GM12878 (cell line): ENCODE measurements around the gene CREB5. TPM values are rescaled to one million over a fixed set of nuclear protein-coding genes. Genes with fewer than 3 reads are reported as not detected.

Experiments
- ATAC-seq: fragments of 200-7000 bp; cut with Tn5 transposase; 3 replicates; pipeline ENCODE4 v1.9.1; 2020; ENCODE audit warnings: mild to moderate bottlenecking, moderate library complexity
- BruUV-seq: library from RNA; stranded (reverse); fragments of 400-500 nt; replicated peaks from 2 replicates; lab custom pipeline; 2021; lab: Mats Ljungman, UMichigan
- CTCF ChIA-PET: fragments of 300-600 bp; sonication (Branson Sonifier 250); formaldehyde crosslinking; extraction: SDS; loops from one replicate; lab custom pipeline; 2021; ENCODE audit warnings: inconsistent platforms; lab: Yijun Ruan, JAX
- POLR2A ChIA-PET: fragments of 350-600 bp; formaldehyde crosslinking; extraction: SDS; loops from one replicate; lab custom pipeline; 2021; ENCODE audit warnings: inconsistent platforms; lab: Charles Lee
- RAD21 ChIA-PET: fragments of 300-600 bp; sonication (Branson Sonifier 250); formaldehyde crosslinking; loops from one replicate; lab custom pipeline; 2023; ENCODE audit warnings: antibody characterized with exemption; ENCODE audit not compliant: unreplicated experiment; lab: Charles Lee
- SMC1A ChIA-PET: fragments of 300-600 bp; sonication (Branson Sonifier 250); formaldehyde crosslinking; loops from one replicate; lab custom pipeline; 2023; ENCODE audit not compliant: unreplicated experiment, uncharacterized antibody; lab: Charles Lee
- DNase-seq: peaks from one replicate; pipeline ENCODE4 v3.0.0-alpha.2; 2011; ENCODE audit warnings: low read depth, low spot score
- FAIRE-seq: peaks from 3 replicates; lab custom pipeline; 2011; peaks lifted over from hg19 to GRCh38; lab: Jason Lieb, UNC
- H2AFZ ChIP-seq: 2 replicates; pipeline ENCODE4 v1.6.0; 2011; ENCODE audit warnings: low read depth, low read length, control low read depth; ENCODE audit not compliant: control insufficient read depth
- H3K27ac ChIP-seq: 2 replicates; pipeline ENCODE4 v1.5.1; 2011; ENCODE audit warnings: control low read depth; ENCODE audit not compliant: control insufficient read depth, insufficient read depth
- H3K27me3 ChIP-seq, 2 experiments: replicated peaks in 1 of 2; 2 replicates each; pipeline versions ENCODE4 v1.6.0 to v1.6.1; 2011; ENCODE audit warnings: low read length in 1 of 2; ENCODE audit not compliant: control insufficient read depth in 2 of 2, insufficient read depth in 2 of 2
- H3K36me3 ChIP-seq, 2 experiments: 2 replicates each; pipeline ENCODE4 v1.5.1; 2011; ENCODE audit warnings: low read length in 1 of 2; ENCODE audit not compliant: control insufficient read depth in 2 of 2, insufficient read depth in 2 of 2
- H3K4me1 ChIP-seq: 2 replicates; pipeline ENCODE4 v1.6.1; 2011; ENCODE audit warnings: mild to moderate bottlenecking, low read length, moderate library complexity, mixed read lengths; ENCODE audit not compliant: control insufficient read depth, insufficient read depth
- H3K4me2 ChIP-seq: 2 replicates; pipeline ENCODE4 v1.6.0; 2011; ENCODE audit warnings: control low read depth; ENCODE audit not compliant: control insufficient read depth, insufficient read depth
- H3K4me3 ChIP-seq: fragments of 200-600 bp; sonication (generic); 2 replicates; pipeline ENCODE4 v1.5.1; 2016
- H3K79me2 ChIP-seq: 2 replicates; pipeline ENCODE4 v1.6.0; 2011; ENCODE audit warnings: low read length; ENCODE audit not compliant: control insufficient read depth, insufficient read depth
- H3K9ac ChIP-seq: 2 replicates; pipeline ENCODE4 v1.8.0; 2011; ENCODE audit warnings: low read length, control low read depth, mixed read lengths; ENCODE audit not compliant: control insufficient read depth, insufficient read depth
- H3K9me3 ChIP-seq: replicated peaks from 3 replicates; pipeline ENCODE4 v1.5.1; 2011; ENCODE audit warnings: mild to moderate bottlenecking, low read length; ENCODE audit not compliant: control insufficient read depth, insufficient read depth
- H4K20me1 ChIP-seq: 2 replicates; pipeline ENCODE4 v1.6.0; 2011; ENCODE audit not compliant: control insufficient read depth, insufficient read depth
- BCL11A ChIP-seq: IDR thresholded peaks from 2 replicates; pipeline ENCODE4 v1.6.1; 2011; ENCODE audit warnings: low read depth, low read length
- CEBPB ChIP-seq, 2 experiments: fragments of 150-350 bp in 1 of 2; IDR thresholded peaks; 2 replicates each; pipeline ENCODE4 v1.6.1; 2012 to 2014; ENCODE audit warnings: low read depth in 2 of 2, low read length in 2 of 2, borderline replicate concordance in 1 of 2, inconsistent platforms in 1 of 2
- DPF2 ChIP-seq: fragments of 450-650 bp; IDR thresholded peaks from 2 replicates; pipeline ENCODE4 v1.6.1; 2017; ENCODE audit warnings: mild to moderate bottlenecking
- EGR1 ChIP-seq, 2 experiments: IDR thresholded peaks; 1 replicate in 1 of 2; 2 replicates in 1 of 2; pipeline ENCODE4 v1.6.1; 2011 to 2012; ENCODE audit warnings: low read depth in 2 of 2, low read length in 2 of 2, borderline replicate concordance in 1 of 2, mild to moderate bottlenecking in 1 of 2, moderate library complexity in 1 of 2
- FOS ChIP-seq: IDR thresholded peaks from 3 replicates; pipeline ENCODE4 v1.6.1; 2011; ENCODE audit warnings: borderline replicate concordance; ENCODE audit not compliant: insufficient read length; ENCODE audit errors: extremely low read depth
- HCFC1 ChIP-seq: fragments of 150-350 bp; IDR thresholded peaks from 2 replicates; pipeline ENCODE4 v1.6.1; 2014; ENCODE audit warnings: low read length
- IKZF1 ChIP-seq: fragments of 450-650 bp; conservative IDR thresholded peaks from 2 replicates; pipeline ENCODE4 v1.6.1; 2017; ENCODE audit warnings: antibody characterized with exemption, mild to moderate bottlenecking
- IKZF2 ChIP-seq, 2 experiments: fragments of 450-650 bp; IDR thresholded peaks; 2 replicates each; pipeline ENCODE4 v1.6.1; 2017; ENCODE audit warnings: mild to moderate bottlenecking in 2 of 2, moderate library complexity in 2 of 2
- JUND ChIP-seq: IDR thresholded peaks from 2 replicates; pipeline ENCODE4 v1.6.1; 2012; ENCODE audit warnings: low read depth, mild to moderate bottlenecking, low read length, improper control_type of control experiment, moderate library complexity
- KDM1A ChIP-seq: fragments of 200-600 bp; sonication (generic); IDR thresholded peaks from 2 replicates; pipeline ENCODE4 v1.6.1; 2016; ENCODE audit warnings: borderline replicate concordance
- POU2F2 ChIP-seq: IDR thresholded peaks from 3 replicates; pipeline ENCODE4 v1.6.1; 2011; ENCODE audit warnings: low read depth, mild to moderate bottlenecking, low read length, borderline replicate concordance
- RCOR1 ChIP-seq: conservative IDR thresholded peaks from 2 replicates; pipeline ENCODE4 v1.6.1; 2012; ENCODE audit warnings: low read depth, low read length, improper control_type of control experiment
- SP1 ChIP-seq: IDR thresholded peaks from one replicate; pipeline ENCODE4 v1.6.1; 2011; ENCODE audit warnings: low read depth, low read length
- TBL1XR1 ChIP-seq: IDR thresholded peaks from 2 replicates; pipeline ENCODE4 v1.6.1; 2012; ENCODE audit warnings: low read depth, low read length, improper control_type of control experiment
- WRNIP1 ChIP-seq: IDR thresholded peaks from 2 replicates; pipeline ENCODE4 v1.6.1; 2011; ENCODE audit warnings: low read depth, low read length, improper control_type of control experiment, borderline replicate concordance
- ZNF24 ChIP-seq: fragments of 450-650 bp; IDR thresholded peaks from 2 replicates; pipeline ENCODE4 v1.6.1; 2017; ENCODE audit warnings: antibody characterized with exemption, mild to moderate bottlenecking
- ZNF274 ChIP-seq: IDR thresholded peaks from one replicate; pipeline ENCODE4 v1.8.0; 2011; ENCODE audit not compliant: insufficient read length, insufficient read depth
- WGBS: methylation state at CpG from one replicate; pipeline ENCODE4 v1.1.6; 2016; ENCODE audit warnings: low lambda C conversion rate; ENCODE audit not compliant: insufficient replicate concordance, insufficient coverage; ENCODE audit errors: missing lambda C conversion rate; 5-methylcytosine and 5-hydroxymethylcytosine counted together
- in situ Hi-C: fragments of 300-500 bp; cut with MboI; formaldehyde crosslinking; loops from 9 replicates; pipeline ENCODE4 v1.14.3; 2018; ENCODE audit warnings: mixed read lengths
- intact Hi-C: fragments of 100-400 bp; cut with micrococcal nuclease; formaldehyde crosslinking; loops from one replicate; pipeline ENCODE4 v1.14.2; 2022; ENCODE audit not compliant: unreplicated experiment
- polyA plus RNA-seq, 11 experiments: library from polyadenylated mRNA; depleted of rRNA in 4 of 11; unstranded in 6 of 11; stranded (reverse) in 5 of 11; fragments of >200 nt; fragmentation: Nextera tagmentation in 4 of 11; fragmentation: Illumina TruSeq in 1 of 11; extraction: Ambion mirVana in 4 of 11; extraction: Trizol in 1 of 11; gene quantifications; 1 replicate in 1 of 11; 2 replicates in 10 of 11; pipeline versions ENCODE4 v1.2.1 to v1.2.3, GENCODE V29; 2011 to 2016; ENCODE audit warnings: inconsistent platforms in 2 of 11, missing spikeins in 2 of 11, low read depth in 1 of 11
- total RNA-seq, 4 experiments: library from RNA; depleted of rRNA in 3 of 4; stranded (reverse); fragments of >200 nt in 3 of 4; fragmentation: Illumina TruSeq in 1 of 4; extraction: Trizol in 1 of 4; gene quantifications; 2 replicates each; pipeline versions ENCODE4 v1.2.1 to v1.2.3, GENCODE V29; 2013 to 2021
- TF ChIP-seq, protein P1 (sequence below): IDR thresholded peaks from 2 replicates; pipeline ENCODE4 v1.6.1; 2011; ENCODE audit warnings: borderline replicate concordance, low read depth, mild to moderate bottlenecking, moderate library complexity, mixed read lengths, low read length; ENCODE audit not compliant: insufficient read depth; ENCODE audit errors: extremely low read length
- TF ChIP-seq, protein P2 (sequence below): fragments of 450-650 bp; IDR thresholded peaks from 2 replicates; pipeline ENCODE4 v1.6.1; 2017; ENCODE audit warnings: low read depth, mild to moderate bottlenecking, moderate library complexity
- TF ChIP-seq, protein P3 (sequence below): fragments of 450-650 bp; IDR thresholded peaks from 2 replicates; pipeline ENCODE4 v1.6.1; 2017; ENCODE audit warnings: mild to moderate bottlenecking

CREB5 gene
- total and polyA plus RNA-seq, 10 of the 15 experiments (the other 5 are each of a cell fraction or from before 2014, with no cell fraction given): 12.9 to 74.1 (median 53.0) TPM

DNA sequence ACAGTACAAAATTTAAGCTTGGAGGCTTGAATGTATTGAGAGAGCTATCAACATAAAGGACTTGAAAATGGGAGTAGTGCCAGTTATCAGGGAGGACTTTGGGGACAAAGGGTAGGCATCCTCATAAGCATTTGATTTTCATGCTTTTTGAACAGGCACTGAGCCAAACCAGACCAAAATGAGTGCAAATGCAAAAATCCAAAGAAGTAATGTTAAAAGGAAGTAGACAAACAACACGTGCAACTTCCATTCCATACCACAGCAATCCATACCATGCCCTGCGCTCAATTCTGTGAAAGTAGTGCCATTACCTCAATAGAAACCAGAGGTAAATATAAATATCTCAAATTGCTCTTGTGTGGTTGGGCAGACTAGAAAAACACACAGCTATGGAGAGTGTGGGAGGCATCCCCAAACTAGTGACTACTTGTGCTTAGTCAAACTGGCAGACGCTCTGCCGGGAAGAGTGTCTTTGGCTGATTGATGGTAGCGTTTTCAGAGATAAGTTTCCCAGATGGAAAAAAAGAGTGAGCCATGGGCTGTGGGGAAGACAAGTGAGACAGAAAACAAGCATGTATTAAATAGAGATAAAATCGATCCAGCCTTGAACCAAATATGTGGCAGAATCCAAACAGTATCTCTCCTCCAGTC is 161.5 kb downstream of the CREB5 start:
- Histone ChIP-seq H3K79me2 (peaks cover 12% of the 10 kb centered on the region), H3K36me3 (no peaks in the 10 kb centered on the region; a peak in 1 of 4 replicates), H3K27ac (peak overlapping the region; percentile 29), H3K9ac (no peak overlapping the region), H3K27me3 (no peaks in the 10 kb centered on the region), H3K4me1 (peaks cover 23% of the 10 kb centered on the region), H3K4me2 (peak overlapping the region; percentile 44), H3K4me3 (0 out of 2 replicates have a peak overlapping the region, but pooled peaks have one; percentile 3), H4K20me1 (no peaks in the 10 kb centered on the region), H3K9me3 (no peaks in the 10 kb centered on the region; the same call in 2 of the 3 replicates), H2AFZ (no peak overlapping the region)
- BruUV-seq: no TSS peak
- ChIA-PET SMC1A (interaction anchor here (0.7 to 13.6 kb wide), 41 partner anchors 11 to 278 kb away, joined by 3 to 177 read pairs (median 4); partner anchors contain the start of gene CREB5), CTCF (interaction anchor here (1.0 to 4.3 kb wide), 12 partner anchors 10 to 280 kb away, joined by 3 to 22 read pairs (median 3); partner anchors contain the start of gene CREB5), POLR2A (interaction anchor here (0.6 to 9.5 kb wide), 17 partner anchors 11 to 163 kb away, joined by 3 to 88 read pairs (median 4); partner anchors contain the start of gene CREB5), RAD21 (interaction anchor here (1.0 to 10.4 kb wide), 15 partner anchors 9 to 163 kb away, joined by 3 to 192 read pairs (median 11); partner anchors contain the start of gene CREB5)
- peak; percentile 37 for ATAC-seq
- intact Hi-C loops (loop anchor here (1.0 kb wide), 4 partner anchors 48 to 160 kb away; no protein-coding TSS in a partner anchor), in situ Hi-C loops (no loop called here)
- 0% methylated on average over 6 of the region's 6 CpGs for WGBS
- FAIRE-seq: no peak
- DNase-seq: no peak
- TF ChIP-seq BCL11A (peak; percentile 62; the same call in 1 of the 2 replicates), ZNF274 (no peak), SP1 (no peak), JUND (no peak), KDM1A (no peak), CEBPB (IDR thresholded peaks at IDR 0.05; ENCODE audit: borderline replicate concordance in 1 of 2, low read depth in 2 of 2, low read length in 2 of 2) (0 out of 4 replicates have a peak, but pooled peaks of 1 of the 2 experiments have one; percentile 39), IKZF2 (IDR thresholded peaks at IDR 0.05) (peak; percentile 72 to 80), HCFC1 (no peak), TBL1XR1 (no peak), WRNIP1 (no peak), DPF2 (peak; percentile 8), FOS (no peak), RCOR1 (no peak), IKZF1 (0 out of 2 replicates have a peak, but pooled peaks have one; percentile 71), ZNF24 (no peak), POU2F2 (no peak), EGR1 (IDR thresholded peaks at IDR 0.05; ENCODE audit: borderline replicate concordance in 1 of 2, low read depth in 2 of 2, low read length in 2 of 2) (0 out of 3 replicates have a peak, but pooled peaks of 1 of the 2 experiments have one; percentile 35)
- TF ChIP-seq, protein P1, sequence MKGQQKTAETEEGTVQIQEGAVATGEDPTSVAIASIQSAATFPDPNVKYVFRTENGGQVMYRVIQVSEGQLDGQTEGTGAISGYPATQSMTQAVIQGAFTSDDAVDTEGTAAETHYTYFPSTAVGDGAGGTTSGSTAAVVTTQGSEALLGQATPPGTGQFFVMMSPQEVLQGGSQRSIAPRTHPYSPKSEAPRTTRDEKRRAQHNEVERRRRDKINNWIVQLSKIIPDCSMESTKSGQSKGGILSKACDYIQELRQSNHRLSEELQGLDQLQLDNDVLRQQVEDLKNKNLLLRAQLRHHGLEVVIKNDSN: no peak
- TF ChIP-seq, protein P2, sequence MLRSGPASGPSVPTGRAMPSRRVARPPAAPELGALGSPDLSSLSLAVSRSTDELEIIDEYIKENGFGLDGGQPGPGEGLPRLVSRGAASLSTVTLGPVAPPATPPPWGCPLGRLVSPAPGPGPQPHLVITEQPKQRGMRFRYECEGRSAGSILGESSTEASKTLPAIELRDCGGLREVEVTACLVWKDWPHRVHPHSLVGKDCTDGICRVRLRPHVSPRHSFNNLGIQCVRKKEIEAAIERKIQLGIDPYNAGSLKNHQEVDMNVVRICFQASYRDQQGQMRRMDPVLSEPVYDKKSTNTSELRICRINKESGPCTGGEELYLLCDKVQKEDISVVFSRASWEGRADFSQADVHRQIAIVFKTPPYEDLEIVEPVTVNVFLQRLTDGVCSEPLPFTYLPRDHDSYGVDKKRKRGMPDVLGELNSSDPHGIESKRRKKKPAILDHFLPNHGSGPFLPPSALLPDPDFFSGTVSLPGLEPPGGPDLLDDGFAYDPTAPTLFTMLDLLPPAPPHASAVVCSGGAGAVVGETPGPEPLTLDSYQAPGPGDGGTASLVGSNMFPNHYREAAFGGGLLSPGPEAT: peak; percentile 49; the same call in 1 of the 2 replicates
- TF ChIP-seq, protein P3, sequence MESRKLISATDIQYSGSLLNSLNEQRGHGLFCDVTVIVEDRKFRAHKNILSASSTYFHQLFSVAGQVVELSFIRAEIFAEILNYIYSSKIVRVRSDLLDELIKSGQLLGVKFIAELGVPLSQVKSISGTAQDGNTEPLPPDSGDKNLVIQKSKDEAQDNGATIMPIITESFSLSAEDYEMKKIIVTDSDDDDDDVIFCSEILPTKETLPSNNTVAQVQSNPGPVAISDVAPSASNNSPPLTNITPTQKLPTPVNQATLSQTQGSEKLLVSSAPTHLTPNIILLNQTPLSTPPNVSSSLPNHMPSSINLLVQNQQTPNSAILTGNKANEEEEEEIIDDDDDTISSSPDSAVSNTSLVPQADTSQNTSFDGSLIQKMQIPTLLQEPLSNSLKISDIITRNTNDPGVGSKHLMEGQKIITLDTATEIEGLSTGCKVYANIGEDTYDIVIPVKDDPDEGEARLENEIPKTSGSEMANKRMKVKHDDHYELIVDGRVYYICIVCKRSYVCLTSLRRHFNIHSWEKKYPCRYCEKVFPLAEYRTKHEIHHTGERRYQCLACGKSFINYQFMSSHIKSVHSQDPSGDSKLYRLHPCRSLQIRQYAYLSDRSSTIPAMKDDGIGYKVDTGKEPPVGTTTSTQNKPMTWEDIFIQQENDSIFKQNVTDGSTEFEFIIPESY: no peak
